ENCODE results near the gene ZNF618. TPM values are rescaled to one million over a fixed set of nuclear protein-coding genes. Genes with fewer than 3 reads are reported as not detected.

Gene ZNF618
- polyA plus RNA-seq, 3 donors from 2014 or later: 1.4 to 4.1 (median 3.9) TPM

- no peak for DNase-seq
- no peak overlapping the region for H3K4me3 Mint-ChIP-seq
- no peaks in the 10 kb centered on the region for H3K9me3 Mint-ChIP-seq
- peaks cover 7 to 8% of the 10 kb centered on the region in 2 donors for H3K4me1 Mint-ChIP-seq
- no peak overlapping the region for H3K27ac Mint-ChIP-seq
- H3K36me3 Mint-ChIP-seq: peaks cover 5 to 19% (median 19%) of the 10 kb centered on the region in 3 donors
- H3K27me3 Mint-ChIP-seq (ENCODE audit: low read depth in 3 of 3): no peaks in the 10 kb centered on the region
Measured at GRCh38 chr9:113986931-113987330, 110.8 kb downstream of the ZNF618 start.

- DNase-seq: no peak
- peaks cover 5 to 19% (median 19%) of the 10 kb centered on the region in 3 donors for H3K36me3 Mint-ChIP-seq
- no peak overlapping the region for H3K4me3 Mint-ChIP-seq
- H3K27me3 Mint-ChIP-seq (ENCODE audit: low read depth in 3 of 3): no peaks in the 10 kb centered on the region
- peaks cover 13 to 14% of the 10 kb centered on the region in 2 donors for H3K4me1 Mint-ChIP-seq
- H3K27ac Mint-ChIP-seq: no peak overlapping the region
- H3K9me3 Mint-ChIP-seq: no peaks in the 10 kb centered on the region
Measured at GRCh38 chr9:113987526-113987925, 111.4 kb downstream of the ZNF618 start.

GRCh38 chr9:113988385-113989016 lies 112.4 kb downstream of the ZNF618 start:
- H3K27me3 Mint-ChIP-seq (ENCODE audit: low read depth in 3 of 3): peaks cover 0 to 2% (median 0%) of the 10 kb centered on the region in 3 donors
- no peak for DNase-seq
- no peak overlapping the region for H3K4me3 Mint-ChIP-seq
- H3K4me1 Mint-ChIP-seq: peaks cover 22 to 23% of the 10 kb centered on the region in 2 donors
- H3K27ac Mint-ChIP-seq: no peak overlapping the region
- H3K36me3 Mint-ChIP-seq: peaks cover 5 to 19% (median 19%) of the 10 kb centered on the region in 3 donors
- no peaks in the 10 kb centered on the region for H3K9me3 Mint-ChIP-seq

GRCh38 chr9:113989017-113989713 lies 113.1 kb downstream of the ZNF618 start:
- Mint-ChIP-seq H3K27me3 (ENCODE audit: low read depth in 3 of 3) (peaks cover 0 to 2% (median 2%) of the 10 kb centered on the region in 3 donors), H3K4me1 (peaks cover 27 to 29% of the 10 kb centered on the region in 2 donors), H3K36me3 (peaks cover 5 to 19% (median 19%) of the 10 kb centered on the region in 3 donors), H3K9me3 (no peaks in the 10 kb centered on the region), H3K27ac (no peak overlapping the region), H3K4me3 (no peak overlapping the region)
- no peak for DNase-seq

GRCh38 chr9:113989714-113990569 lies 113.8 kb downstream of the ZNF618 start:
- Mint-ChIP-seq H3K27me3 (ENCODE audit: low read depth in 3 of 3) (peaks cover 0 to 2% (median 2%) of the 10 kb centered on the region in 3 donors), H3K4me1 (peaks cover 27 to 29% of the 10 kb centered on the region in 2 donors), H3K4me3 (no peak overlapping the region), H3K27ac (no peak overlapping the region), H3K9me3 (no peaks in the 10 kb centered on the region), H3K36me3 (peaks cover 5 to 19% (median 19%) of the 10 kb centered on the region in 3 donors)
- DNase-seq: no peak

- Mint-ChIP-seq H3K27ac (no peak overlapping the region), H3K4me1 (peaks cover 27 to 29% of the 10 kb centered on the region in 2 donors), H3K9me3 (no peaks in the 10 kb centered on the region), H3K27me3 (ENCODE audit: low read depth in 3 of 3) (peaks cover 0 to 2% (median 2%) of the 10 kb centered on the region in 3 donors), H3K36me3 (peaks cover 5 to 19% (median 19%) of the 10 kb centered on the region in 3 donors), H3K4me3 (no peak overlapping the region)
- DNase-seq: no peak
Measured at GRCh38 chr9:113990570-113990907, 114.4 kb downstream of the ZNF618 start.

GRCh38 chr9:113990975-113991471 lies 114.9 kb downstream of the ZNF618 start:
- Mint-ChIP-seq H3K27ac (no peak overlapping the region), H3K36me3 (peaks cover 5 to 19% (median 19%) of the 10 kb centered on the region in 3 donors), H3K9me3 (no peaks in the 10 kb centered on the region), H3K4me3 (no peak overlapping the region), H3K4me1 (peaks cover 27 to 29% of the 10 kb centered on the region in 2 donors), H3K27me3 (ENCODE audit: low read depth in 3 of 3) (peaks cover 0 to 2% (median 2%) of the 10 kb centered on the region in 3 donors)
- DNase-seq: no peak

GRCh38 chr9:113991714-113992113 lies 115.6 kb downstream of the ZNF618 start:
- no peak overlapping the region for H3K4me3 Mint-ChIP-seq
- H3K27ac Mint-ChIP-seq: no peak overlapping the region
- H3K27me3 Mint-ChIP-seq (ENCODE audit: low read depth in 3 of 3): peaks cover 0 to 2% (median 2%) of the 10 kb centered on the region in 3 donors
- H3K4me1 Mint-ChIP-seq: peaks cover 27 to 29% of the 10 kb centered on the region in 2 donors
- no peak for DNase-seq
- H3K36me3 Mint-ChIP-seq: peaks cover 5 to 19% (median 19%) of the 10 kb centered on the region in 3 donors
- no peaks in the 10 kb centered on the region for H3K9me3 Mint-ChIP-seq

GRCh38 chr9:113992276-113992951 lies 116.3 kb downstream of the ZNF618 start:
- Mint-ChIP-seq H3K27ac (peak overlapping the region in 1 of 6 donors; percentile 7), H3K4me3 (peak overlapping the region in 1 of 5 donors; percentile 20), H3K9me3 (no peaks in the 10 kb centered on the region), H3K36me3 (peaks cover 5 to 19% (median 19%) of the 10 kb centered on the region in 3 donors), H3K4me1 (peaks cover 27 to 29% of the 10 kb centered on the region in 2 donors), H3K27me3 (ENCODE audit: low read depth in 3 of 3) (peaks cover 0 to 2% (median 2%) of the 10 kb centered on the region in 3 donors)
- DNase-seq: no peak

GRCh38 chr9:113992994-113993393 lies 116.9 kb downstream of the ZNF618 start:
- Mint-ChIP-seq H3K36me3 (peaks cover 5 to 19% (median 17%) of the 10 kb centered on the region in 3 donors), H3K4me1 (peaks cover 27 to 29% of the 10 kb centered on the region in 2 donors), H3K27me3 (ENCODE audit: low read depth in 3 of 3) (peaks cover 0 to 5% (median 2%) of the 10 kb centered on the region in 3 donors), H3K4me3 (peak overlapping the region in 1 of 5 donors; percentile 20), H3K27ac (peak overlapping the region in 1 of 6 donors; percentile 7), H3K9me3 (no peaks in the 10 kb centered on the region)
- no peak for DNase-seq

GRCh38 chr9:113993838-113994540 lies 117.9 kb downstream of the ZNF618 start:
- H3K4me1 Mint-ChIP-seq: peaks cover 27 to 29% of the 10 kb centered on the region in 2 donors
- no peaks in the 10 kb centered on the region for H3K9me3 Mint-ChIP-seq
- no peak for DNase-seq
- peaks cover 0 to 5% (median 2%) of the 10 kb centered on the region in 3 donors for H3K27me3 Mint-ChIP-seq (ENCODE audit: low read depth in 3 of 3)
- peaks cover 5 to 15% (median 13%) of the 10 kb centered on the region in 3 donors for H3K36me3 Mint-ChIP-seq
- no peak overlapping the region for H3K4me3 Mint-ChIP-seq
- H3K27ac Mint-ChIP-seq: peak overlapping the region in 1 of 6 donors; percentile 58

- H3K27ac Mint-ChIP-seq: no peak overlapping the region
- H3K4me3 Mint-ChIP-seq: no peak overlapping the region
- DNase-seq: no peak
- H3K9me3 Mint-ChIP-seq: no peaks in the 10 kb centered on the region
- peaks cover 25 to 29% of the 10 kb centered on the region in 2 donors for H3K4me1 Mint-ChIP-seq
- H3K36me3 Mint-ChIP-seq: peaks cover under 1 to 5% (median under 1%) of the 10 kb centered on the region in 3 donors
- peaks cover 0 to 5% (median 2%) of the 10 kb centered on the region in 3 donors for H3K27me3 Mint-ChIP-seq (ENCODE audit: low read depth in 3 of 3)
Measured at GRCh38 chr9:113995401-113995800, 119.3 kb downstream of the ZNF618 start.

Data from immature natural killer cell (primary cell).